HG02943 (cell line): ENCODE measurements around the gene AKR1C1.
"Not testable (repeated sequence)": the region's sequence is repeated elsewhere in the genome, so short reads cannot be mapped to it uniquely, and the experiment has no call there.

Experiments used
- ATAC-seq: cut with Tn5 transposase; IDR thresholded peaks from one replicate; pipeline ENCODE4 v1.9.1; 2021; ENCODE audit warnings: mild to moderate bottlenecking, low read depth, moderate library complexity; ENCODE audit not compliant: unreplicated experiment

Gene AKR1C1

GRCh38 chr10:4947039-4947634 lies 16.1 kb upstream of the AKR1C1 start:
- ATAC-seq = no peak

GRCh38 chr10:4947635-4948596 lies 15.3 kb upstream of the AKR1C1 start:
- no peak for ATAC-seq

- not testable (repeated sequence) for ATAC-seq
Observed at GRCh38 chr10:4951512-4952162, 11.6 kb upstream of the AKR1C1 start.

GRCh38 chr10:4953405-4953804 lies 9.8 kb upstream of the AKR1C1 start:
- ATAC-seq = no peak

GRCh38 chr10:4956088-4956487 lies 7.1 kb upstream of the AKR1C1 start:
- not testable (repeated sequence) for ATAC-seq

GRCh38 chr10:4956955-4957645 lies 6.1 kb upstream of the AKR1C1 start:
- ATAC-seq = not testable (repeated sequence)

- not testable (repeated sequence) for ATAC-seq
Observed at GRCh38 chr10:4961558-4961957, 1.7 kb upstream of the AKR1C1 start.

- ATAC-seq = not testable (repeated sequence)
Observed at GRCh38 chr10:4962308-4962707, 907 bp upstream of the AKR1C1 start.

- ATAC-seq = not testable (repeated sequence)
Observed at GRCh38 chr10:4963815-4964154, 570 bp downstream of the AKR1C1 start.

- ATAC-seq = not testable (repeated sequence)
Observed at GRCh38 chr10:4965763-4966162, 2.5 kb downstream of the AKR1C1 start.

- not testable (repeated sequence) for ATAC-seq
Observed at GRCh38 chr10:4967189-4967588, 4.0 kb downstream of the AKR1C1 start.

- ATAC-seq = not testable (repeated sequence)
Observed at GRCh38 chr10:4969289-4969688, 6.1 kb downstream of the AKR1C1 start.

GRCh38 chr10:4970362-4970761 lies 7.1 kb downstream of the AKR1C1 start:
- not testable (repeated sequence) for ATAC-seq

GRCh38 chr10:4972369-4973142 lies 9.3 kb downstream of the AKR1C1 start:
- not testable (repeated sequence) for ATAC-seq

- ATAC-seq = not testable (repeated sequence)
Observed at GRCh38 chr10:4973294-4973693, 10.1 kb downstream of the AKR1C1 start.

GRCh38 chr10:4974400-4974799 lies 11.2 kb downstream of the AKR1C1 start:
- not testable (repeated sequence) for ATAC-seq

- ATAC-seq = no peak
Observed at GRCh38 chr10:4977025-4977424, 13.8 kb downstream of the AKR1C1 start.

GRCh38 chr10:4978870-4979269 lies 15.7 kb downstream of the AKR1C1 start:
- no peak for ATAC-seq

GRCh38 chr10:4980793-4981192 lies 17.6 kb downstream of the AKR1C1 start:
- ATAC-seq = no peak
